IPS-18a (cell line): Measurements from ENCODE around the gene GMEB2.

Experiments used
- H3K27ac ChIP-seq: one replicate; pipeline ENCODE4 v1.5.1; 2013; ENCODE audit warnings: low read length
- H3K27me3 ChIP-seq: one replicate; pipeline ENCODE4 v1.6.1; 2013; ENCODE audit warnings: mild to moderate bottlenecking, low read length; ENCODE audit not compliant: control insufficient read depth, insufficient read depth
- H3K36me3 ChIP-seq: one replicate; pipeline ENCODE4 v1.6.1; 2013; ENCODE audit warnings: low read depth, low read length; ENCODE audit not compliant: control insufficient read depth
- H3K4me1 ChIP-seq: one replicate; pipeline ENCODE4 v1.6.1; 2013; ENCODE audit warnings: low read depth, low read length; ENCODE audit not compliant: control insufficient read depth
- H3K4me3 ChIP-seq: one replicate; pipeline ENCODE4 v1.5.1; 2013; ENCODE audit warnings: low read length
- H3K9ac ChIP-seq: one replicate; pipeline ENCODE4 v1.6.1; 2013; ENCODE audit warnings: mild to moderate bottlenecking, low read length, moderate library complexity
- H3K9me3 ChIP-seq: one replicate; pipeline ENCODE4 v1.6.1; 2013; ENCODE audit warnings: low read depth, low read length; ENCODE audit not compliant: control insufficient read depth

Gene GMEB2

GRCh38 chr20:63599396-63600050 is 27.4 kb downstream of the GMEB2 start:
- H3K27me3 ChIP-seq = no peaks in the 10 kb centered on the region
- H3K36me3 ChIP-seq = peaks cover 28% of the 10 kb centered on the region

DNA sequence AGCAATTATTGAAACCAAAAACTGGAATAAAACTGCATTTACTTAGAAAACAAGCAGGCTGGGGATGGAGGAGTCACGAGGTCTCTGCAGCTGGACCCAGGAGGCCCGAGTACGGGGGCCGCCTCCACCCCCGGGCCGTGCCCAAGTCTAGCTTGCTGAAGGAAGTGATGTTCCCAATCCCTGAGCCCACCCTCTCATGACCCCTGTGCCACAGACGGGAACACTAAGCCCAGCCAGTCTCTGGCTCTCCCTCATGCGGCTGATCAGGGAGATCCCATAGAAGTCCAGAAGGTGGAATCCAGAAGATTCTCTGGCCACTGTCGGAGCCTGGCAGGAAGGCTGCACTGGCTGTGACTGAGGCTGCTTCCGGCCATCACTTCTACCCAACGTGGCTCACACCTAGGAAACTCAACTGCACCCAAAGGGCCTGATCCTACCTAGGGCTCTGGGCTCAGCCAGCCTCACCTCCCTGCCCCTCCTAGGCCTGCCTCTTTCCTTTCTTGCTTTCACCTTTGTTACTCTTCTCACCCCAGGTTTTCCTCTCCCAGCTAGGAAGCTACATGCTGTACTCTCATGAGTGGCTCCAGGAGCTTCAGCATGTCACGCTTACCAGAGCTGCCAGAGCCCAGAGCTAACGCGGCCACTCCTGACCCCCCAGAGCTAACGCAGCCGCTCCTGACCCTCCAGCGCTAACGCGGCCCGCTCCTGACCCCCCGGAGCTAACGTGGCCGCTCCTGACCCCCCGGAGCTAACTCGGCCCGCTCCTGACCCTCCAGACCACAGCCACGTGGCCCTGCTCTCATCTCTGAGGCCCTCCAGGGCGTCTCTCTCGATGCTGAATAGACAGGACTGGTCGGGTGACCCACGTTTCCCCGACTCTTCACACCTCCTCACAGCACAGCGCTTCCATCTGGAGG is 28.2 kb downstream of the GMEB2 start:
- H3K27ac ChIP-seq = no peak overlapping the region
- H3K36me3 ChIP-seq = peaks cover 28% of the 10 kb centered on the region
- H3K9me3 ChIP-seq = no peaks in the 10 kb centered on the region
- H3K27me3 ChIP-seq = no peaks in the 10 kb centered on the region
- H3K4me1 ChIP-seq = no peaks in the 10 kb centered on the region
- no peak overlapping the region for H3K4me3 ChIP-seq
- H3K9ac ChIP-seq = no peak overlapping the region

More at GRCh38 chr20:63599396-63600050, 27.4 kb downstream of the GMEB2 start:
- Histone ChIP-seq H3K4me3 (no peak overlapping the region), H3K27ac (no peak overlapping the region), H3K9me3 (no peaks in the 10 kb centered on the region), H3K9ac (no peak overlapping the region), H3K4me1 (no peaks in the 10 kb centered on the region)

GRCh38 chr20:63597651-63598478 is 29.0 kb downstream of the GMEB2 start:
- no peak overlapping the region for H3K9ac ChIP-seq
- H3K36me3 ChIP-seq = peaks cover 26% of the 10 kb centered on the region
- H3K27me3 ChIP-seq = no peaks in the 10 kb centered on the region

DNA sequence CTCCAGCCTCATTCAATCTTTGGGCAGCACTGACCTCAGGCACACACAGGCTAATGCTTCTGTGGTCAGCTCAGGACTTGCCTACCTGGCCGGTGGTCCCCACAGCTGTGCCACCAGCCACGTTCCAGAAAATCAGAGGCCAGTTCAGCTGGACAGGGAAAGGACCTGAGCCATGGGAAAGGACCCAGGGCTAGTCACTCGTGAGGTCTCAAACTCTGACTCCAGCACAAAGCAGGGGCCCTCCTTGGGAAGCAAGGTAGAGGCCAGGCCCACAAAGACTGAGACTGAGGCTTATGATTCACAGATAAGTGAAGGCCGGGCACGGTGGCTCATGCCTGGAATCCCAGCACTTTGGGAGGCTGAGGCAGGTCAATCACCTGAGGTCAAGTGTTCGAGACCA is 30.5 kb downstream of the GMEB2 start:
- Histone ChIP-seq H3K27ac (no peak overlapping the region), H3K27me3 (no peaks in the 10 kb centered on the region), H3K4me3 (no peak overlapping the region), H3K4me1 (no peaks in the 10 kb centered on the region), H3K9me3 (no peaks in the 10 kb centered on the region), H3K9ac (no peak overlapping the region), H3K36me3 (peaks cover 21% of the 10 kb centered on the region)

More at GRCh38 chr20:63597651-63598478, 29.0 kb downstream of the GMEB2 start:
- no peaks in the 10 kb centered on the region for H3K4me1 ChIP-seq
- no peak overlapping the region for H3K27ac ChIP-seq
- no peak overlapping the region for H3K4me3 ChIP-seq
- H3K9me3 ChIP-seq = no peaks in the 10 kb centered on the region

DNA sequence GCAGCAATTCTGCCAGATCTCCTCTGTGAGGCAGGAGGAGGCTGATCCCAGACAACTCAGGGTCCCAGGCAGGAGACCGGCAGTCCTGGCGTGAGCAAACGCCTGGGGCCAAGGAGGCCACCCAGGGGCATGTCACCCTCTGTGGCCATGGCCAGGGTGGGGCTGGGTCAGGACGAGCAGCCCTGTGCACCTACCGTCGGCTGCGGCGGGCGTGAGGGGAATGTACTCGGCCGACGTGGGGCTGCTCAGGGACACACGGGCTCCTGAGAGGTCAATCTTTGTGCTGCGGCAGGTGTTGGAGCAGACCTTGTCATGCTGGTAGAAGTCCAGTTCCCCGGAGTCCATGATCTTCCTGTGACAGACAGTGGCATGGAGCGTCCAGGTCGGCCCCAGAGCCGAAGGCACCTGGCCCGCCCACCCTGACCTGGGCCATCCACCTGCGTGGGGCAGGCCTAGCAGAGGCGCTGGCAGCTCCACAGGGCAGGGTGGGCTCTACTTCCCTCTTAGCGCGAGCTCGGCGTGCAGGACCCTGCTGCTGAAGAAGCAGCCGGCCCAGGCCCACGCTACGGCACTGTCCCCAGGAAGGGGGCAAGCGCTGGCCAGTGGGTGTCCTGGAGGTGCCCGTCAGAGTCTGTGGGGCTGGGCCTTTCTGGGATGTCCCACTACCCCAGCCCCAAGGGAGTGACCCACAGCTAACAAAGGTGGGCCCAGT is 31.3 kb downstream of the GMEB2 start:
- H3K36me3 ChIP-seq = peaks cover 19% of the 10 kb centered on the region

DNA sequence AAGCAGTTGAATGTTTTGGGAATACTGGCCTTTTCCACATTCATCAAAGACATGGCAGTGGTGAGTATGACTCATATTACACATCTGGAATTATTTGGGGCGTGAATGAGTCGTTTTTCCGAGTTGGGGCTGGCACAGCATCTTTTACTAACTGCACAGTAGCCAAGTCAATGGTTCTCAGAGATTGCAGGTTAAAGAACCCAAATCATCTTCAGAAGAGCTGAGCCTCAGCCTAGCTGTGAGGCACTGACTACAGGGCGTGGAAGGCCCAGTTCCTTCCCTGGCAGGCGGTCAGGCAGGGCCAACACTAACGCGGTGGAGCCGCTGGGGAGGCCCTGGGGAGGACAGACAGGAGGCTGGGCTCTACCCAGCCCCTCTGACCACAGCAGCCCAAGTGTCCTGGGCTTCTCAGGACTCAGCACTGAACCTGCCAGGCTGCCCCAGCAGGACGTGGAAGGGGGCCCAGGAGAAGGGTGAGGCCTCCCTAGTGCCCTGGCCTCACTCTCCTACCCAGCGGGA is 32.8 kb downstream of the GMEB2 start:
- Histone ChIP-seq H3K36me3 (peaks cover 16% of the 10 kb centered on the region), H3K9me3 (no peaks in the 10 kb centered on the region), H3K4me1 (no peaks in the 10 kb centered on the region), H3K27ac (no peak overlapping the region), H3K4me3 (no peak overlapping the region), H3K9ac (no peak overlapping the region), H3K27me3 (no peaks in the 10 kb centered on the region)

More for the DNA sequence above, 31.3 kb downstream of the GMEB2 start:
- Histone ChIP-seq H3K27ac (no peak overlapping the region), H3K9me3 (no peaks in the 10 kb centered on the region), H3K4me3 (no peak overlapping the region), H3K9ac (no peak overlapping the region), H3K27me3 (no peaks in the 10 kb centered on the region), H3K4me1 (no peaks in the 10 kb centered on the region)

DNA sequence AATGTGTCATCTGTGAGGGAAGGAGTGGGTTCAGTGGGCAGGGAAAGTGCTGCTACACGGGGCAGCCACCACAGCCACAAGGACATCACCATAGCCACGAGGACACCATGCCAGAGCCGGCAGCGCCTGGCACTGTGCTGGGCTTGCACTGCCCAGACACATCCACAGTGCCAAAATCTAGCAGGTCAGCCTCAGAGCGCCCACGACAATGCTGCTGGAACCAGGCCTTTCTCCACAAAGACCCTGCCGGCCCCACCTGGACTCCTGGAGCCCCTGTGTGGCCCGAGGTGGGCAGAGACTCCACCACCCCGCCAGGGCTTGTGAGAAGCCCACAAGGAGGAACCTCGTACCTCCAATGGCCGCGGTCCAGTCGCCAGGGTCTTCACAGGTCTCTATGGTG is 34.2 kb downstream of the GMEB2 start:
- H3K27me3 ChIP-seq = no peaks in the 10 kb centered on the region
- no peak overlapping the region for H3K27ac ChIP-seq
- no peak overlapping the region for H3K9ac ChIP-seq
- no peaks in the 10 kb centered on the region for H3K9me3 ChIP-seq
- H3K36me3 ChIP-seq = peaks cover 14% of the 10 kb centered on the region
- H3K4me3 ChIP-seq = no peak overlapping the region
- H3K4me1 ChIP-seq = no peaks in the 10 kb centered on the region

DNA sequence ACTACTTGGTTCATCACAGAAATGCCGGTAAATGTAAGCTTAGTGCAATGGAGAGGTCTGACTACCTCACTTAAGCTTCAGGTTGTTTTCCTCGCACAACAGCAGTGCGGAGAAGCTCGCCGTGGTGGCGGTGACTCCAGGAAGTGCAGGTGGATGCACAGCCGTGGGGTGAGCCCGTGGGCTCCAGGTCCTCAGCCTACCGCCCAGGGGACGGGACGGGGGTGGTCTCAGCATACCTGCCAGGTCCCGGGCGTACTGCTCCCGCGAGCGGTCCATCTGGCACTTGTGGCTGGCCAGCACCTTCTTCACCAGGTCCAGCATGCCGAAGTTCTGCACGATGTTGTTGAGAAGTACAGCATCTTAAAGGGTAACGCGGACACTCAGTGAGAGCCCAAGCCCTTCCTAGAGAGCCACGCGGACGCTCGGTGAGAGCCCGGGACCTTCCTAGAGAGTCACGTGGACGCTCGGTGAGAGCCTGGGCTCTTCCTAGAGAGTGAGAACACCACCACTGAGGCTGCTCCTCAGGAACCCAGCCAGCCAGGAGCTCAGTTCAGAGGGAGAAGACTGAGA is 35.0 kb downstream of the GMEB2 start:
- H3K4me1 ChIP-seq = no peaks in the 10 kb centered on the region

GRCh38 chr20:63591147-63591533 is 35.8 kb downstream of the GMEB2 start:
- Histone ChIP-seq H3K9ac (no peak overlapping the region), H3K4me3 (no peak overlapping the region), H3K27me3 (no peaks in the 10 kb centered on the region), H3K4me1 (no peaks in the 10 kb centered on the region), H3K36me3 (peaks cover 10% of the 10 kb centered on the region), H3K27ac (no peak overlapping the region), H3K9me3 (no peaks in the 10 kb centered on the region)

More for the DNA sequence above, 35.0 kb downstream of the GMEB2 start:
- Histone ChIP-seq H3K27me3 (no peaks in the 10 kb centered on the region), H3K9ac (no peak overlapping the region), H3K4me3 (no peak overlapping the region), H3K36me3 (peaks cover 10% of the 10 kb centered on the region), H3K27ac (no peak overlapping the region), H3K9me3 (no peaks in the 10 kb centered on the region)

DNA sequence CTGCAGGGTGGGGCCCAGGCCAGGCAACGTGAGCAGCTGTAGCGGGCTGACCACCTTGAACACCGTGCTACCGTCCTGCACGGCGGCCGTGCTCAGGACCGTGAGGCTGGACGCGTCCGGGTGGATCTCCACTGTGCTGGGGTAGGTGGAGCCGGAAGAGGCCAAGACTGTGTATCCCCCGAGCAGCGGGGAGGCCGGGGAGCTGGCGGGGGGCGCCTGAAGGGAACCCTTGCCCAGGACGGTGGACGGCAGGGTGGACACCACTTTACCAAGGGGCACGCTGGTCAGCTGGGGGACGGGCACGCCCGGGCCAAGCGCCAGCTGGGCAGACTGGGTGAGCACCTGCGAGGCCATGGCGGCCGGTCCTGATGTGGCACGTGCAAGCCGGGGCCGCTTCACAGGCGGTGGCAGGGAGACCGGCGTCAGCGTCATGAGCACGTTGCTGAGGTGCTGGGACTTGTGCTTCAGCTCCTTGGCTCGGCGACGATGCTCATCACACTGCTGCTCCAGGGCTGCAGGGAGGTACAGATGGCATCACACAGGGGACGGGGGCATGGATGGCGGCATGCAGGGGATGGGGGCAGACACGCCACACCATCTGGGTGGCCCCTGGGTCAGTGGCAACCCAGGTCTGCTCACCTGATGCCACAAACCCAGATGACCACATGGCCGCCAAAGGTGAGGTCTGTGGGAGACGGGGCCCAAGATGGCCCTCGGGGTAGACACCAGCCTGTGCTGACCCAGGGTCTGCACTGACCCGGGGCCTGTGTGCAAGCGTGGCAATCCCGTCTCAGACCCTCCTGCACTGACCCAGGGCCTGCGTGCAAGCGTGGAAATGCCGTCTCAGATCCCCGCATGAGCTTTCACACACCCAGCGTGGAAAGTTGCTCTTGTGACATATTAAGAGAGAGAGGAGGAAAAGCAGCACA is 36.4 kb downstream of the GMEB2 start:
- no peaks in the 10 kb centered on the region for H3K4me1 ChIP-seq

More for the DNA sequence above, 36.4 kb downstream of the GMEB2 start:
- H3K9me3 ChIP-seq = no peaks in the 10 kb centered on the region
- H3K36me3 ChIP-seq = peaks cover 10% of the 10 kb centered on the region
- no peak overlapping the region for H3K9ac ChIP-seq
- H3K4me3 ChIP-seq = no peak overlapping the region
- H3K27me3 ChIP-seq = no peaks in the 10 kb centered on the region
- H3K27ac ChIP-seq = no peak overlapping the region
